HG03342 (cell line): Measurements from ENCODE around the gene SIL1.
"Not testable (repeated sequence)": the region's sequence is repeated elsewhere in the genome, so short reads cannot be mapped to it uniquely, and the experiment has no call there.

Source experiments
- ATAC-seq: cut with Tn5 transposase; IDR thresholded peaks from one replicate; pipeline ENCODE4 v1.9.1; 2021; ENCODE audit warnings: mild to moderate bottlenecking, moderate library complexity; ENCODE audit not compliant: unreplicated experiment

SIL1 gene

DNA sequence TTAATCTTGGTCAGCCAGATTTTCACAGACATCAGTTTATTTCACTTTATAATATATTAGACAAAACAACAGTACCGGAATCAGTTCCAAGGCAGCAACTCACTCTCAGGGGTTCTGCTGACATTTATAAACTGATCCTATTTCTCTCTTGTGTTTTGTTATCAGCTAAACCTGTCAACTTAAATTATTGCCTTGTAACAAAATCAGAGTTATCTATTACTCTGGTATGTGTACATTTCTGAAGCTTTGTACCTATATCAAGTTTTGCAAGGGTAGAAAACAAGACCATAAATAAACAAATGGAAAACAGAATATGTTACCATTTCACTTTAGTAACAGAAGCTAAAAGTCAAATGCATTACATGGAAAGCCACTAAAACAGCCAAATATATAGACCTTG, 122.1 kb downstream of the SIL1 start:
- ATAC-seq: no peak

DNA sequence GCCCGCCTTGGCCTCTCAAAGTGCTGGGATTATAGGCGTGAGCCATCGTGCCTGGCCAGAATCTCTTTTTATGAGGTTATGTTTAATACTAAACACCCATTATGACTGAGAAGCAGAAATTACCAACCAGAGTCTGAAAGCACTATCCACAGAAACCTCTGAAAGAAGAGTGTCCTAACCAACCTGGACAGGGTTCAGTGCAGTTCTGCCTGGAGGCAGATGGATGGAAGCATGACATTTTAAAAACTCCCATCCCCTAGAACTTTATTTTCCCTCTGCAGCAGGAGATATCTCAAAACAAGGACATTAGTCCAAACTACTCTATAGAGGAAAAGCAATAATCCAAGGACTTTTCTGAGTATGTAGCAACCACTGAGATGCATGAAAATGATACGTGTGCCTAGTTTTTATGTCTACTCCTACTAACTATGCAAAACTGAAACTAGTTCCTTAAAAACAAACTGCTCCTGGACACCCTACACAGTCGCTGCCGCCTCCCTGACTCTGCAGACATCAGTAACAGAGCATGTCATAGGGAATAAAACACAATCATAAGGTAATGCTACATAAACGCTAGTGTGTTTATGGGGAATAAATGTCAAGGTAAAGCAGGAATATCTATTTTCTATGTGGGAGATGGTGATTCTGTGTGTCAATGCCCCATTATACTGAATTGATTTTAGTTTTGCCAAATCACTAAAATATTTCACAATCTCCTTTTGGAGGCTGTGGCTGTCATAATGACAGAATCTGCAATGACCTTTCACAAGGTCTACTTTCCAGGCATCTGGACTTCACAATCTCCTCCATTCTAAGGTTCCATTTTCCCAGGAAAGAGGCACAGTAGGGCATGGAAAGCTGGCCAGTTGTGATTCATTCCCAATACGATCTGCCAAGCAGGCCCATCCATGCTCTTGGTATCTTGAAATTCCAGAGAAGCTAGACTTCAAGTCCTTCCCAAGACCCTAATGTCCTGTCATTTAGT, 122.8 kb downstream of the SIL1 start:
- ATAC-seq: no peak

DNA sequence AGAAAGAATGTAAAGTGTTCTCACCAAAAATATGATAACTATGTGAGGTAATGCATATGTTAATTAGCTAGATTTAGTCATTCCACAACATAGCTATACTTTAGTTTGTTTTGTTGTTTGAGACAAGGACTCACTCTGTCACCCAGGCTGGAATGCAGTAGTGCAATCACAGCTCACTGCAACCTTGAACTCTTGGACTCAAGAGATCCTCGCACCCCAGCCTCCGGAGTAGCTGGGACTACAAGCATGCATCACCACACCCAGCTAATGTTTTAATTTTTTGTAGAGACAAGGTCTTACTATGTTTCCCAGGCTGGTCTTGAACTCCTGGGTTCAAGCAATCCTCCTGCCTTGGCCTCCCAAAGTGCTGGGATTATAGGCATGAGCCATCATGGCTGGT, 124.2 kb downstream of the SIL1 start:
- not testable (repeated sequence) for ATAC-seq

DNA sequence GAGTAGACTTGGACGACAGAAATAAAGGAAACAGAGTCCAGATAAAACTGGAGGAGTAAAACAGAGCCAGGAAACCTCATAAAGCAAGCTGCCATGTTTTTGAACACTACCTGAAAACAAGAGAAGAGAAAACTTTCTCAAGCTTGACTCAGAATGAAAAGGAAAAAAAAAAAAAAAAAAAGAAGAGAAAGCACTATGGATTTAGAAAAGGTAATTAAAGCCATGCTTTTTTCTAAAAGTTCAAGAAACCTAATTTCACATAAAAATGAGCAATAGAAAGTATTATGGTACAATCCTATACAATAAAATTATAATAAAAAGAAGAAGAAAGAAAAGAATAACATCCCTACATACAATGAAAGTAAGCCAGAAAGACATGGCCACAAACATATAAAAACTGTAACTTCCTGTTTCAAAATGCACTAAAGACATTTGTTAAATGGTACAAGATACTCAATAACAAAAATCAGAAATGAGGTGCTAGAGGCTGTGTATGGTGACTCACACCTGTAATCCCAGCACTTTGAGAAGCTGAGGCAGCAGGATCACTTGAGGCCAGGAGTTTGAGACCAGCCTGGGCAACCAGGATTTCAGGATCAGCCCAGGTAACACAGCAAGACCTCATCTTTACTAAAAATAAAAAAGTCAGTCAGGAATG, 129.5 kb downstream of the SIL1 start:
- ATAC-seq: no peak

DNA sequence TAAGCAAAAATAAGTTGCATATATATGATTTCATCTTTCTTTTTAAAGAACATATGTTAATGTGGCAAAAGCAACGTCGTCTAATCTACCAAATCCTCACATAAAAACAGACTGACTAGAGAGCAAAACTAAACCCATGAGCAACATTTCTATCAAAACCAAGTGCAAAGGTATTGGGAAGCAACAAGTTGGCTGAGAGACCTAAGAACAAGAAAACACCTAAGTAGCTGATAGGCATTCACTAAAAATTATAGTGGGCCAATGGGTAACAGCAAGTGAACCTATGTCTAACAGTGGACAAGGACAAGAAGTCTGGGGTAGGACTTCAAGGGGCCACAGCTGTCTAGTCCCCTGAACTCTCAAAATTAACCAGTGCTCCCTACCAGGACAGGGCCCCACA, 130.1 kb downstream of the SIL1 start:
- ATAC-seq: no peak

DNA sequence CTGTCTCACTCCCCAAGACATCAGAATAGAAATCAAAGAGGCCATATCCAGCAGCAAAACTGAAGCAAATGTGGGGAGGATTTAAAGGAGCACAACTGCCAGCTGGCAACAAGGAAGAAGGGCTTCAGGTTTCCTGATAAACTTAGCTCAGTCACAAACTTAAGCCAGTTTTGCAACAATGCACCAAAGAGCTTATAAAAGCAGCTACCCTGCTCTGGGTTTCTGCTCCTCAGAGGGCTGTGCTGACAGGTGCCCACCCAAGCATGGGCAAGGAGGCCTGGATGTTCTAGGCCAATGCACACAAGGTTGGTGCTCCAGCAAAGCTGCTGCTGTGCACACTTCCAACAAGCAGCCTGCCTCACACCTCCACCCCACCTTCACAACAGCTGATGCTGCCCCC, 132.9 kb downstream of the SIL1 start:
- no peak for ATAC-seq

DNA sequence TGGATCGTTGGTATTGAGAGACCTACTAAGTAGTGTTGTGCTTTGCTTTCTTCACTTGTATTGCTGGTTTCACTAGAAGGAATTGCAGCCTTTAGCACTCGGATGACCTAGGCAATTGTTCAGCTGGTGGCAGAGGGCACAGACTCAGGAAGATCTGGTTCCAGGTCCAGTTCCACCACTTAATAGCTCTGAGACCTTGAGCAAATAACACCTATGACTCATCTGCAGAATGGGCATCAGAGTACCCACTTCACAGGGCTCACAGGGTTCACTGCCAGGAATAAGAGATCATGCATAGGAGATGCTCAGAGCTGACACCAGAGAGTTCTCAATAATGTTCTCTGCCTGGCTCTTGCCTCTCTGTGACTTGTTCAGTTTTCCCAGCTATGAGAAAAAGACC, 133.6 kb downstream of the SIL1 start:
- ATAC-seq: no peak

DNA sequence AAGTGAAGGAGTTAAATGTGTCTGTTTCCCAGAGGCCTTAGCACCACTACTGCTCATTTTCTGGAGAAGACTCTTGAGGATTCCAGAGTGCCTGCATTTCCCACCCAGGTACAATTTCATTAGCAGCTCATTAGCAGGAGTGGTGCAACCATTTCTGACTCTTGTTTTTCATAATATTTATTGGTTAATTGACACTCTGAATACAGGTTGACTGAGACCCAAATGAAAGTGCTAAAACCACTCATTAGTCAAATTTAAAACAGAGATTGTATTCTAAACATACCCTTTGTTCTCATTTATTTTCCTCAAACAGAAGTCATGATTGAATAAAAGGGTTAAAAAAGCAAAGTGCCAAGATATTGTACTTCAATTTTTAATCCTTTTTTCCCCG, 134.5 kb downstream of the SIL1 start:
- ATAC-seq: no peak

DNA sequence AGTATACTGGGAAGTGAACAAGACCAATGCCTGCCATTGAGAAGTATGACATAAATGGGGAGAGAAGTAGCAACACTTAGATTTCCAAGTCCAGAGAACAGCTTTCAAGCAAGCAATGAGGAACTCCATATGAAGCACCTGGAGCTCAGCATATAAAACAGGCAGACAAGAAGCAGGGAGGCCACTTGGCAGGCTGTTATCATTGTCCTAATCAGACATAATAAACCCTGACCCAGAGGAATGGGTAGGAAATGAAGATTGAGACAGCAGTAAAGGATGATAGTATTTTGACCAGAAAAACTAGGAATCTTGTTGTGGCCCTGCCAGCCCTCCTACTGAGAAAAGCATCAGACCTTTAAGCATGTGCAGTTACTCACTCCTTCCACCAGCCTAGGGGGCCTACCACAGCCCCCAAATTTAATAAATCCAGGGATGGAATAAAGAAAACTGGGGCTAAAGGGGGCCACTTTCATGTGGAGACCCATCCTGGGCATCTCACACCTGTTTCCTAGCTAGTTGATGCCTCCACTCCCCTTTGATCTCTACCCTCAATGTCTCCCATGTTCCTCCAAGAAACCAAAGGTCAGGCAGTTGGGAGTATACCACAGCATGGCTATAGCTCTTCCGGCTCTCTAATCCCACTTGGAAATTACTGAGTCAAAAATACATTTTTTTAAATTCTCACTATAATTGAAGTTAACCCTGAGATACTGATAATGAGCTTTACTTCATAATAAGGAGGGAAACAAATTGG, 135.1 kb downstream of the SIL1 start:
- no peak for ATAC-seq

DNA sequence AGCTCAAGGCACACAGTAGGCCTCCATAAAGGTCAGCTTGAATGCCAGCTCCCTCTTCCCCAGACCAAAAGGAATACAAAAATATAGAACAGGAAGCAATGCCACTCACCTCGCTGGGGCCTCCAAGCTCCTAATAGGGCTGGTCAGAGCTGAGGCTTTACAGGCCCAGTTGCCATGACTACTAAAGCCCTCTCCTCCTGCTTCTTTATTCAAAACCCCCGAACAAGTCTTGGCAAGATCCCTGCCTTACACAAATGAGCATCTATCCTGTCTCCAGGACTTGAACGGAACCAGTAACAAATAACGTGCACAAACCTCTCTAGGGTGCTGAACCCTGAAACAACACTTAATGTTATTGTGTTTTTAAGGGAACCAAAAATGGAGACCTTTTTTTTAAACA, 136.3 kb downstream of the SIL1 start:
- no peak for ATAC-seq

DNA sequence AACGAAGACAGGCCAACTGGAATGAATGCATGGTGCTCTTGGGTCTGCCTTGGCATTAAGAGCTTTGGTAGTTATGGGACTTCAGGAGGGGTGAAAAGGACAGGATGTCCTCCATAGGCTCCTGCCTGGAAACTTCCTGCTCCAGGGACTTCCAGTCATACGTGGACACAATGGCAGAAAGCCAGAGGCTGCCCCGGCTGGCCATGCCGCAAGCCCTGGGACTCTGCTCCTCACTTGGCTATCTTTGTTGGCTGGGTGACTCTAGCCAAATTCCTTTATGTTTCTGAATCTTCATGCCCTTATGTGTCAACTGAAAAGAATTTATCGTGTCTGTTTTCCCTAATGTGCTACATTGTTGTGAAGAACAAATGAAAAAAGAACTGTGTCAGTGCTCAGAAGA, 136.9 kb downstream of the SIL1 start:
- ATAC-seq: no peak

DNA sequence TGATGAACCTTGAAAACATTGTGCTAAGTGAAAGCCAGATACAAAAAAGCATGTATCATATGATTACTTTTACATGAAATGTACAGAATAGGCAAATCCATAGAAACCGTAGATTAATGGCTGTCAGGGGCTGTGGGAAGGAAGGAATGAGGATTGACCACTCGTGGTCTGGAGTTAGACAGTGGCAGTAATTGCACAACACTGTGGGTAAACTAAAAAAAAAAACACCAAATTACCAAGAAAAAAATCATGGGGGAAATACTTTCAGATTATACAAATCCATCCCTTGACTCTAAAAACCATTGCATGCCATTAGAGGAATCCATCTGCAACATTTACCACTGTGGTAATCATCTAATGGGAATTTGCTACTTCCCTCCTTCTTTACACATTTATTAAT, 140.0 kb downstream of the SIL1 start:
- ATAC-seq: no peak

DNA sequence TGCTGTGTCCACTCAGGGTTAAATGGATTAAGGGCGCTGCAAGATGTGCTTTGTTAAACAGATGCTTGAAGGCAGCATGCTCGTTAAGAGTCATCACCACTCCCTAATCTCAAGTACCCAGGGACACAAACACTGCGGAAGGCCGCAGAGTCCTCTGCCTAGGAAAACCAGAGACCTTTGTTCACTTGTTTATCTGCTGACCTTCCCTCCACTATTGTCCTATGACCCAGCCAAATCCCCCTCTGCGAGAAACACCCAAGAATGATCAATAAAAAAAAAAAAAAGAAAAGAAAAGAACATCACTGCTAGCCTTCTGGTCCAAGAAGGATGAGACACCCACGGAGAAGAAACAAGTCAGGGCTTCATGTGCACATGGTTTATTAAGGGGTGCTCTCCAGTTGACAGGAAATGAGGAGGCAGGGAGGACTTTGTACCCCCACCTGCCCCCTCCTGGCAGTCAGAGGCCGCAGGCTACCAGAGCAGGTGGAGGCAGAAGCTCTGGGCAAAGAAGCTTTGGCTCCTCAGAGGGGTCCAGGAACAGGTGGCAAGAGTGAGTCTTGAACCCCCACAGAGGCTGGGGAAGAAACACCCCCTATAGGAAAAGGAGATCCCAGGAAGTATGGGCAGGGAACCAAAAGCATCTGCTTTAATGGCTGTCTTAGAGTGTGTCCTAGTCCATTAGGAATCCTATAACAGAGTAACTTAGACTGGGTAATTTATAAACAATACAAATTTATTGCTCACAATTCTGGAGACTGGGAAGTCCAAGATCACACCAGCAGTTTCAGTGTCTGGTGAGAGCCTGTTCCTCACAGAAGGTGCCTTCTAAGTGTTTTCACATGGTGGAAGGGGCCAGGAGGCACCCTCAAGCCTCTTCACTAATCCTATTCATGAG, 140.9 kb downstream of the SIL1 start:
- ATAC-seq: not testable (repeated sequence)

DNA sequence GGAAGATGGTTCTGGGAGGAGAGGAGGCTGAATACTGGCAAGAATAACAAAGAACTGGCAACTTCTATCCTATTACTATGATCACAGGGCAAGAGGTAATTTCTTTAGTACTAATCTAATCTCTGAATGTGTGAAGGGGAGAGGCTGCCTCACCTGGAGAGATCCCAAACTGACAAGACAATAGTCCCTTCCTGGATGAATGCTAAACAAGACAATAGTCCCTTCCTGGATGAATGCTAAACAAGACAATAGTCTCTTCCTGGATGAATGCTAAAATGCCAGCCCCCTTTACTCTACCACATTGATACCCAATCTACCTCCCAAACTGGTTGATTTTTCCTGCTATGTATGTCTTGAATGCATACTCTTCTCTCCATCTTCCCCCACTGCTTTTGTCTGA, 145.2 kb downstream of the SIL1 start:
- ATAC-seq: no peak

DNA sequence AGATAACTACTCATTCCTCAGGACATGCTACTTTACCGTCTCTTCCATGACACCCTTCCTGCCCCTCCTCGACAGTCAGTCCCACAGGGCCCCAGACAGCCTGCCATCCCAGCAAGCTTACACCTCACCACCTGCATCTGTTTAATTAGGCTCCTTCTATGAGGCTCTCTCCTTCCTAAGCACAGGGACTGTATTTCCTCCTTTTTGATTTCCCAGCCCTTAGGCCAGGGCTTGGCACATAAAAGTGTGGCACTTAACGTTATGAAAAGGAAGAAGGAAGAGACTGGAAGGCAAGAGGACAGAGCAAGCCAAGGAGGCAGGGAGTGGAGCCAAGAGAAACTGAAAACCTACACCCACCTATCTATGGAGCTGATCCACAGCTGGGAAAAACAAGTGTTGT, 146.8 kb downstream of the SIL1 start:
- ATAC-seq: no peak

DNA sequence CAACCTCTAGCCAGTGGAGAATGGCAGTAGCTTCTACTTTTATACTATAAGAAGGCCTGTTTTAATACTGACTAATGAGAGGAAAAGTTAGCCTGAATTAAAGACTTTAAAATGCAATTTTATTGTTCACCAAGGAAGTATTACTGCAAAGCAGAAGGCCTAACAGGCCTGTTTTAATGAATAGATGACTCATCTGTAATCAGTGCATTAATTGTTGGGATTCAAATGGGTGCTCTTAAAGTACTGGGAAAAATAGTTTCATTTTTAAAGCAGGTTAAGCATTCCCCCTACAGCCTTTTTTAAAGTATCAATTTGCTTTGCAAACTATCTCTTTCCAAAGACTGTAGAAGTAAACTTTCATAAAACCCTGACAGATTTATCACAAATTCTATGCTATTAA, 147.7 kb downstream of the SIL1 start:
- ATAC-seq: no peak

DNA sequence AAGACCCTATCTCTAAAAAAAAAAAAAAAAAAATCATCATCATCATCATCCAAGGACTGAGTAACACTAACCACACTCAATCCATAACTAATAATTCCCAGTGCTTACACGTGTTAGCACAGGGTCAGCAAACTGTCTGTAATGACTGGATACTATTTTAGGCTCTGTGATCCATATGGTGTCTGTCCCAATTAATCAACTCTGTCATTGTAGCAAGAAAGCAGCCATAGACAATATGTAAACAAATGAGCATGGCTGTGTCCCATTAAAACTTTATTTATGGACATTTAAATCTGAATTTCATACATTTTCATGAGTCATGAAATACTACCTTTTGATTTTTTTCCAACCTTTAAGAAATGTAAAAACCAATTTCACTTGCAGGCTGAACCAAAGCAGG, 148.4 kb downstream of the SIL1 start:
- ATAC-seq: no peak

DNA sequence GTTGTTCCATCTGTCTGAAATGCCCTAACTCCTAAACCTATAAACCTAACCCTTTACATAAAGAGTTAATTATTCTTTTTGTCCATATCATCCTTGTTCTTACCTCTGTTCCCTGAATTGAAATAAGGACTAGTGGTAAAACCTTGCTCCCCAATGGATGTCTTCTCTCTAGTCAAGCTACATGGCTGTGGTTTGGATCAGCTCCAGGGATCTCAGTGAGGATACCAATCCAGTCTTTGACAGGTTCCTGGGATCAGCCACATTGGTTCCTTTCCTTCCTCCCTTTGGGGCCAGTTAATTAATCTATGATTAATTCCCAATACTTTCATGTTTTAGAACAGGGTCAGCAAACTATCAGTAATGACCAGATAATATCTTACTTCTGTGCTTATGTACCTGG, 151.6 kb downstream of the SIL1 start:
- no peak for ATAC-seq

DNA sequence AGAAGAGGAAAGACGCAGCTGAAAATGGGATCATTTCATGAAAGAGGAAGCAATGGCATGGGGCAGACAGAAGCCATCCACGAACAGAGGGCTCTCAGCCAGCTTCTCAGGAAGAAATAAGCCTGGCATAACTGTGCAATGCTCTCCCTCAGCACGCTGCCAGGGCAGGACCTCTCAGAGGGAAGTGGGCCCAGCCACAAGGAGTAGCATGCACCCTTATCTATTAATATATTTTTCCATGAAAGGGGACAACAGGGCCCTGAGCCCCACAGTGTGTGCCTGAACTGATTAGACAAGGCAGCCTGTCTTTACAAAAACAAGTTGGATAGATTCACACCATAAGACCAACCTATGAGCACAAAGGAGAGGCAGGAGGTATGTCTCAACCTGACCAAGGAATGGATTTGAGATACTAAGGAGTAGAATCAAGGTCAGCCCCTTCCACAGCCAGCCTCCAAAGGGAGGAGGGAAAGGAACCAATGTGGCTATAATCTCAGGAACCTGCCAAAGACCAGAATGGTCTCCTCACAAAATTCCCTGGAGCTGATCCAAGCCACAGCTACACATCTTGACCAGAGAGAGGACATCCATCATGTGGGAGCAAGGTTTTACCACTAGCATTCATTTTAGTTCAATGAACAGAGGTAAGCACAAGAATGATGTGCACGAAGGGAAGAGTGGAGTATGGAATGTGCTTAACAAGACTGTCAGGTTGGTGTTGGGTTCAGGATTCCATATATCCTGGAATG, 154.8 kb downstream of the SIL1 start:
- ATAC-seq: no peak

DNA sequence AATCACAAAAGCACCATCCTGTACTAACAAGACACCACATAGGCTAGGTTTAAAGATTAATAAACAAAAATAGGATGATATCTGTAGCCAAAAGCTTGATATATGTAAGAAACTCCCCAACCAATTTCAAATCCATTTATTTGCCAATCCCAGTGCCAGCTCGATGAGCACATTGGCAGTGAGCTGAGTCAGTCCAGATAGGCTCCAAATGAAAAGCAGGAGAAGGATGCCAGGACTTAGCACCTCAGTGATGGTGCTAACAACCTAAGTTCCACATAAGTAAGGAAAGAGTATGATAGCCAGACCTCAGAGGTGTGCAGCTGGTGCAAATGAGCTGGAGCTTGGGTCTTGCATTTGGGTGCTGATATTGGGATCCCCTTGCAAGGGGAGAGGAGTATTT, 158.1 kb downstream of the SIL1 start:
- ATAC-seq: no peak
